H1 (cell line): ENCODE results near the gene COL5A1. TPM values are rescaled to one million over a fixed set of nuclear protein-coding genes. Genes with fewer than 3 reads are reported as not detected.

Source experiments
- CTCF ChIA-PET: fragments of 300-600 bp; sonication (Branson Sonifier 250); formaldehyde crosslinking; loops from one replicate; lab custom pipeline; 2021; ENCODE audit not compliant: partially characterized antibody; lab: Charles Lee
- POLR2A ChIA-PET: fragments of 300-600 bp; sonication (Branson Sonifier 250); formaldehyde crosslinking; loops from one replicate; lab custom pipeline; 2021; ENCODE audit warnings: inconsistent platforms; ENCODE audit not compliant: partially characterized antibody; lab: Charles Lee
- DNase-seq, 2 experiments: peaks; one replicate each; pipeline versions ENCODE4 v3.0.0 to v3.0.0-alpha.2; 2010 to 2022; ENCODE audit warnings: low spot score in 2 of 2, low read depth in 1 of 2, mixed read lengths in 1 of 2
- FAIRE-seq: peaks from 2 replicates; lab custom pipeline; 2011; peaks lifted over from hg19 to GRCh38; lab: Jason Lieb, UNC
- H2AFZ ChIP-seq: 2 replicates; pipeline ENCODE4 v1.8.1; 2012; ENCODE audit warnings: low read length, inconsistent platforms
- H2AK5ac ChIP-seq: 2 replicates; pipeline ENCODE4 v1.6.1; 2013; ENCODE audit warnings: low read depth, low read length
- H2BK120ac ChIP-seq: replicated peaks from 2 replicates; pipeline ENCODE3; 2013; ENCODE audit warnings: low read depth, low read length, inconsistent platforms
- H2BK12ac ChIP-seq: 2 replicates; pipeline ENCODE4 v1.6.1; 2013; ENCODE audit warnings: low read depth, low read length
- H2BK15ac ChIP-seq: 2 replicates; pipeline ENCODE4 v1.6.1; 2013; ENCODE audit warnings: low read length
- H2BK20ac ChIP-seq: 2 replicates; pipeline ENCODE4 v1.6.1; 2013; ENCODE audit warnings: low read length
- H2BK5ac ChIP-seq: 2 replicates; pipeline ENCODE4 v1.6.1; 2013; ENCODE audit warnings: low read depth, low read length
- H3K14ac ChIP-seq: 2 replicates; pipeline ENCODE4 v1.6.1; 2013; ENCODE audit warnings: inconsistent platforms; ENCODE audit not compliant: insufficient read length
- H3K18ac ChIP-seq: 2 replicates; pipeline ENCODE4 v1.6.1; 2013; ENCODE audit warnings: low read length; ENCODE audit errors: extremely low read depth
- H3K23ac ChIP-seq: 2 replicates; pipeline ENCODE4 v1.6.1; 2013; ENCODE audit warnings: inconsistent platforms; ENCODE audit not compliant: insufficient read length
- H3K23me2 ChIP-seq: 2 replicates; pipeline ENCODE4 v1.6.1; 2013; ENCODE audit warnings: low read depth, low read length
- H3K27ac ChIP-seq: 2 replicates; pipeline ENCODE4 v1.6.1; 2011; ENCODE audit warnings: low read depth, low read length, inconsistent platforms
- H3K27me3 ChIP-seq, 4 experiments: replicated peaks in 1 of 4; 1 replicate in 1 of 4; 2 replicates in 3 of 4; pipeline versions ENCODE4 v1.6.1 to v1.8.1; 2011 to 2013; ENCODE audit warnings: low read length in 3 of 4, mild to moderate bottlenecking in 3 of 4, inconsistent platforms in 2 of 4, mixed read lengths in 2 of 4, moderate library complexity in 1 of 4; ENCODE audit not compliant: control insufficient read depth in 3 of 4, insufficient read depth in 3 of 4; ENCODE audit errors: extremely low read depth in 1 of 4
- H3K36me3 ChIP-seq, 4 experiments: 2 replicates each; pipeline versions ENCODE4 v1.6.1 to v1.8.1; 2011 to 2013; ENCODE audit warnings: mild to moderate bottlenecking in 4 of 4, low read length in 3 of 4, moderate library complexity in 2 of 4, control low read depth in 1 of 4, inconsistent platforms in 1 of 4; ENCODE audit not compliant: insufficient read depth in 4 of 4, control insufficient read depth in 2 of 4
- H3K4ac ChIP-seq: replicated peaks from 2 replicates; pipeline ENCODE3; 2013; ENCODE audit warnings: low read length, low read depth, mixed read lengths, inconsistent platforms; ENCODE audit not compliant: insufficient read length
- H3K4me1 ChIP-seq, 4 experiments: replicated peaks in 1 of 4; 1 replicate in 1 of 4; 2 replicates in 3 of 4; pipeline versions ENCODE4 v1.6.1 to v1.8.1; 2011 to 2013; ENCODE audit warnings: low read length in 3 of 4, inconsistent platforms in 2 of 4, mixed read lengths in 1 of 4; ENCODE audit not compliant: insufficient read depth in 4 of 4, control insufficient read depth in 3 of 4
- H3K4me2 ChIP-seq, 2 experiments: 2 replicates each; pipeline versions ENCODE4 v1.6.1 to v1.8.1; 2011 to 2013; ENCODE audit warnings: low read depth in 2 of 2, low read length in 2 of 2, control low read depth in 1 of 2, inconsistent platforms in 1 of 2, mild to moderate bottlenecking in 1 of 2; ENCODE audit not compliant: insufficient read depth in 1 of 2
- H3K4me3 ChIP-seq, 4 experiments: fragments of 200-600, 300-600 bp in 1 of 4; sonication (generic), shearing (Covaris generic), sonication (Bioruptor Twin) in 1 of 4; 2 replicates each; pipeline versions ENCODE4 v1.5.1 to v1.8.1; 2011 to 2016; ENCODE audit warnings: low read length in 4 of 4, low read depth in 3 of 4, control low read depth in 2 of 4, inconsistent platforms in 2 of 4, mild to moderate bottlenecking in 2 of 4, mixed read lengths in 1 of 4, moderate library complexity in 1 of 4; ENCODE audit not compliant: insufficient read depth in 2 of 4; ENCODE audit errors: extremely low read depth in 1 of 4
- H3K56ac ChIP-seq: replicated peaks from 2 replicates; pipeline ENCODE3; 2013; ENCODE audit warnings: low read depth, mild to moderate bottlenecking, mixed read lengths, low read length, inconsistent platforms; ENCODE audit not compliant: insufficient read length
- H3K79me1 ChIP-seq: 2 replicates; pipeline ENCODE4 v1.6.1; 2013; ENCODE audit warnings: low read depth, low read length, control low read depth
- H3K79me2 ChIP-seq, 2 experiments: 2 replicates each; pipeline versions ENCODE4 v1.6.1 to v1.8.1; 2012 to 2013; ENCODE audit warnings: low read length in 2 of 2, mild to moderate bottlenecking in 2 of 2, inconsistent platforms in 1 of 2; ENCODE audit not compliant: insufficient read depth in 2 of 2, control insufficient read depth in 1 of 2
- H3K9ac ChIP-seq, 4 experiments: replicated peaks in 1 of 4; 1 replicate in 1 of 4; 2 replicates in 3 of 4; pipeline versions ENCODE4 v1.6.1 to v1.8.1; 2011 to 2013; ENCODE audit warnings: low read depth in 3 of 4, low read length in 3 of 4, control low read depth in 2 of 4, mild to moderate bottlenecking in 2 of 4, moderate library complexity in 2 of 4, inconsistent platforms in 1 of 4; ENCODE audit errors: extremely low read depth in 1 of 4
- H3K9me3 ChIP-seq, 2 experiments: 2 replicates each; pipeline versions ENCODE4 v1.6.1 to v1.8.1; 2012 to 2013; ENCODE audit warnings: mild to moderate bottlenecking in 2 of 2, moderate library complexity in 2 of 2, control low read depth in 1 of 2, inconsistent platforms in 1 of 2, low read depth in 1 of 2, low read length in 1 of 2, mixed read lengths in 1 of 2; ENCODE audit not compliant: insufficient read depth in 2 of 2
- H4K20me1 ChIP-seq, 2 experiments: replicated peaks in 1 of 2; 2 replicates each; pipeline versions ENCODE3 to v1.8.1; 2011 to 2013; ENCODE audit warnings: inconsistent platforms in 2 of 2, low read length in 2 of 2, mild to moderate bottlenecking in 1 of 2; ENCODE audit not compliant: insufficient read depth in 2 of 2, control insufficient read depth in 1 of 2
- H4K5ac ChIP-seq: 2 replicates; pipeline ENCODE4 v1.6.1; 2013; ENCODE audit warnings: low read length, low read depth, mixed read lengths, inconsistent platforms; ENCODE audit not compliant: insufficient read length
- H4K8ac ChIP-seq: 2 replicates; pipeline ENCODE4 v1.8.0; 2013; ENCODE audit warnings: mild to moderate bottlenecking, moderate library complexity, low read length, inconsistent platforms; ENCODE audit not compliant: insufficient read depth; ENCODE audit errors: extremely low read depth
- H4K91ac ChIP-seq: replicated peaks from 2 replicates; pipeline ENCODE3; 2013; ENCODE audit warnings: low read length, mixed read lengths, inconsistent platforms; ENCODE audit not compliant: insufficient read length
- ASH2L ChIP-seq: fragments of 200-600, 300-600 bp; sonication (generic); IDR thresholded peaks from one replicate; pipeline ENCODE4 v1.7.1; 2017; ENCODE audit warnings: low read length
- CBX8 ChIP-seq: fragments of 300-800, 300-1000 bp; sonication (generic); IDR thresholded peaks from 2 replicates; pipeline ENCODE4 v1.7.1; 2016; ENCODE audit warnings: low read depth, low read length, borderline replicate concordance
- JUND ChIP-seq: IDR thresholded peaks from 2 replicates; pipeline ENCODE4 v1.6.1; 2011; ENCODE audit warnings: mild to moderate bottlenecking, improper control_type of control experiment, low read length
- KDM5A ChIP-seq: fragments of 200-600 bp; IDR thresholded peaks from 2 replicates; pipeline ENCODE4 v1.7.1; 2012; ENCODE audit warnings: mild to moderate bottlenecking, low read length, inconsistent platforms, mixed read lengths
- NANOG ChIP-seq: IDR thresholded peaks from 2 replicates; pipeline ENCODE4 v1.6.1; 2011; ENCODE audit warnings: low read length, low read depth, mild to moderate bottlenecking, inconsistent platforms; ENCODE audit not compliant: insufficient read depth, poor library complexity, severe bottlenecking
- RAD21 ChIP-seq, 2 experiments: IDR thresholded peaks in 1 of 2; conservative IDR thresholded peaks in 1 of 2; 2 replicates each; pipeline ENCODE4 v1.6.1; 2011; ENCODE audit warnings: low read depth in 2 of 2, low read length in 2 of 2, improper control_type of control experiment in 1 of 2, inconsistent platforms in 1 of 2, mild to moderate bottlenecking in 1 of 2, moderate library complexity in 1 of 2
- RNF2 ChIP-seq: fragments of 200-900, 300-1000 bp; sonication (generic); IDR thresholded peaks from 2 replicates; pipeline ENCODE4 v1.7.1; 2016; ENCODE audit warnings: borderline replicate concordance, low read depth, mild to moderate bottlenecking, antibody characterized with exemption, low read length; ENCODE audit not compliant: poor library complexity, severe bottlenecking; ENCODE audit errors: missing control alignments
- WGBS, 2 experiments: shearing (Covaris generic) in 1 of 2; methylation state at CpG; one replicate each; pipeline versions ENCODE4 v1.1.6 to v1.1.7; 2013 to 2015; ENCODE audit warnings: low lambda C conversion rate in 2 of 2, mixed read lengths in 2 of 2, inconsistent platforms in 1 of 2, low coverage in 1 of 2, missing lambda C conversion rate in 1 of 2; ENCODE audit not compliant: insufficient replicate concordance in 2 of 2, insufficient coverage in 1 of 2, insufficient read length in 1 of 2; ENCODE audit errors: extremely low coverage in 1 of 2, missing lambda C conversion rate in 1 of 2; 5-methylcytosine and 5-hydroxymethylcytosine counted together
- polyA plus RNA-seq, 7 experiments: library from polyadenylated mRNA; depleted of rRNA in 3 of 7; stranded (reverse) in 5 of 7; unstranded in 2 of 7; fragments of >200 nt in 5 of 7; fragments of 200-250 nt in 2 of 7; gene quantifications; 1 replicate in 5 of 7; 2 replicates in 1 of 7; 4 replicates in 1 of 7; pipeline versions ENCODE4 v1.2.1 to v1.2.3, GENCODE V29; 2011 to 2013; ENCODE audit warnings: missing spikeins in 2 of 7, mixed read lengths in 2 of 7
- total RNA-seq: library from RNA; stranded (reverse); fragmentation: NEBNext Ultra II Directional; extraction: Animal tissue kit (Norgen Biotek cat#: 25700); gene quantifications from 2 replicates; pipeline ENCODE4 v1.2.1, GENCODE V29; 2021

COL5A1 gene
- total and polyA plus RNA-seq, 2 of the 8 experiments (the other 6 are each of a cell fraction or from before 2014, with no cell fraction given): 3.8 to 12.0 TPM

GRCh38 chr9:134722120-134722701 is 80.6 kb downstream of the COL5A1 start:
- Histone ChIP-seq H3K9ac (no peak overlapping the region), H2BK120ac (no peak overlapping the region), H3K4ac (no peak overlapping the region), H3K18ac (no peak overlapping the region; the same call in 1 of the 2 replicates), H3K4me3 (no peak overlapping the region), H2BK20ac (no peak overlapping the region), H3K79me2 (no peaks in the 10 kb centered on the region), H4K5ac (no peak overlapping the region), H3K23ac (no peak overlapping the region), H3K9me3 (no peaks in the 10 kb centered on the region), H2BK5ac (no peak overlapping the region), H4K91ac (no peak overlapping the region), H3K14ac (no peak overlapping the region), H3K36me3 (no peaks in the 10 kb centered on the region), H3K79me1 (no peaks in the 10 kb centered on the region), H3K23me2 (peaks cover 8% of the 10 kb centered on the region; the same call in 1 of the 2 replicates), H2BK15ac (no peak overlapping the region), H3K27me3 (no peaks in the 10 kb centered on the region), H3K27ac (no peak overlapping the region), H3K56ac (no peak overlapping the region), H2AFZ (no peak overlapping the region), H4K8ac (no peak overlapping the region), H3K4me2 (no peak overlapping the region), H2AK5ac (no peak overlapping the region), H2BK12ac (no peak overlapping the region), H3K4me1 (no peaks in the 10 kb centered on the region; a peak in 1 of 7 replicates), H4K20me1 (no peaks in the 10 kb centered on the region)
- ChIA-PET POLR2A (no interaction called here), CTCF (interaction anchor here (1.7 to 2.7 kb wide), 3 partner anchors 16 to 57 kb away, joined by 4 to 9 read pairs (median 8); no protein-coding TSS in a partner anchor)
- DNase-seq (no peak), FAIRE-seq (no peak)
- WGBS, 2 experiments: 92% methylated on average over 12 of the region's 15 CpGs; no CpG with 5 or more reads in 1 of the 2 experiments
- TF ChIP-seq CBX8: no peak
- TF ChIP-seq JUND: no peak
- TF ChIP-seq RNF2: no peak
- TF ChIP-seq NANOG: no peak
- TF ChIP-seq KDM5A: no peak
- TF ChIP-seq ASH2L: no peak
- no peak for TF ChIP-seq RAD21 (IDR thresholded peaks at IDR 0.05 in 1 of 2, conservative IDR thresholded peaks at IDR 0.05 in 1 of 2; ENCODE audit: low read depth in 2 of 2, low read length in 2 of 2)
